ENCODE results near the gene TPPP2.
"Not testable (repeated sequence)": the region's sequence is repeated elsewhere in the genome, so short reads cannot be mapped to it uniquely, and the experiment has no call there.

Gene TPPP2

GRCh38 chr14:21029917-21030316 is at the start of gene TPPP2:
Gene TPPP2 (plus strand): TSS chr14:21030217. CDS start chr14:21030582, 365 bp downstream.
- H3K9ac ChIP-seq, result no peak within 1 kb of the TSS
- peaks cover 0 to 9% (median 0%) of the 10 kb centered on the region in 11 experiments; a peak in 5 of 22 replicates for H3K27me3 ChIP-seq
- H3K4me2 ChIP-seq, result no peak within 1 kb of the TSS

GRCh38 chr14:20980906-20981305 is 49.1 kb upstream of the TPPP2 start:
- Histone ChIP-seq H3K27me3 (no peaks in the 10 kb centered on the region), H3K27ac (no peak overlapping the region), H4K20me1 (no peaks in the 10 kb centered on the region), H3K4me1 (peaks cover 0 to 14% (median 5%) of the 10 kb centered on the region in 10 experiments; a peak in 10 of 20 replicates), H3K9ac (no peak overlapping the region), H3K36me3 (no peaks in the 10 kb centered on the region), H3K9me3 (replicated peaks in 1 of 11) (no peaks in the 10 kb centered on the region), H3K4me2 (no peak overlapping the region), H3K4me3 (no peak overlapping the region)
- no peak for TF ChIP-seq Cebpa-rat (IDR thresholded peaks at IDR 0.05)

More at GRCh38 chr14:21029917-21030316, at the start of gene TPPP2:
- no peak within 1 kb of the TSS for H3K4me3 ChIP-seq
- no peaks in the 10 kb centered on the region for H3K36me3 ChIP-seq
- no peaks in the 10 kb centered on the region for H4K20me1 ChIP-seq
- H3K9me3 ChIP-seq (replicated peaks in 1 of 11), result no peaks in the 10 kb centered on the region
- peaks cover 0 to 12% (median 5%) of the 10 kb centered on the region in 10 experiments; a peak in 9 of 20 replicates for H3K4me1 ChIP-seq
- TF ChIP-seq Cebpa-rat (IDR thresholded peaks at IDR 0.05), result no peak
- no peak within 1 kb of the TSS for H3K27ac ChIP-seq

GRCh38 chr14:20982646-20983369 is 47.2 kb upstream of the TPPP2 start:
- Histone ChIP-seq H3K9me3 (replicated peaks in 1 of 11) (no peaks in the 10 kb centered on the region), H3K4me2 (no peak overlapping the region), H3K36me3 (no peaks in the 10 kb centered on the region), H3K9ac (no peak overlapping the region), H3K4me1 (peaks cover 0 to 33% (median 10%) of the 10 kb centered on the region in 10 experiments; a peak in 10 of 20 replicates), H3K27me3 (no peaks in the 10 kb centered on the region), H4K20me1 (no peaks in the 10 kb centered on the region), H3K27ac (no peak overlapping the region), H3K4me3 (no peak overlapping the region)
- no peak for TF ChIP-seq Cebpa-rat (IDR thresholded peaks at IDR 0.05)

GRCh38 chr14:20985650-20986049 is 44.4 kb upstream of the TPPP2 start:
- H4K20me1 ChIP-seq; H3K27me3 ChIP-seq; H3K36me3 ChIP-seq; H3K9ac ChIP-seq; H3K9me3 ChIP-seq (replicated peaks in 1 of 11); H3K4me3 ChIP-seq: not testable (repeated sequence)
- peaks cover 9 to 51% (median 22%) of the 10 kb centered on the region in 10 experiments for H3K4me1 ChIP-seq
- peak overlapping the region in 3 of 11 experiments; percentile 26 to 71 (median 67); a peak in 6 of 22 replicates for H3K27ac ChIP-seq
- H3K4me2 ChIP-seq, result peak overlapping the region in 6 of 11 experiments; percentile 9 to 94 (median 52); a peak in 11 of 22 replicates

GRCh38 chr14:20986811-20987210 is 43.2 kb upstream of the TPPP2 start:
- no peak for TF ChIP-seq Cebpa-rat (IDR thresholded peaks at IDR 0.05)
- Histone ChIP-seq H4K20me1 (peaks cover 0 to 14% (median 3%) of the 10 kb centered on the region in 11 experiments; a peak in 4 of 22 replicates), H3K4me3 (no peak overlapping the region), H3K4me2 (peak overlapping the region in 5 of 11 experiments; percentile 42 to 94 (median 60); a peak in 10 of 22 replicates), H3K27me3 (no peaks in the 10 kb centered on the region), H3K9ac (peak overlapping the region in 1 of 11 experiments; percentile 31; a peak in 1 of 22 replicates), H3K4me1 (peaks cover 21 to 63% (median 34%) of the 10 kb centered on the region in 10 experiments), H3K36me3 (peaks cover under 1 to 8% (median 4%) of the 10 kb centered on the region in 11 experiments; a peak in 20 of 22 replicates), H3K9me3 (replicated peaks in 1 of 11) (no peaks in the 10 kb centered on the region), H3K27ac (peak overlapping the region in 4 of 11 experiments; percentile 26 to 71 (median 47); a peak in 7 of 22 replicates)

- TF ChIP-seq Cebpa-rat (IDR thresholded peaks at IDR 0.05), result no peak
- peak overlapping the region; percentile 46 to 85 (median 61); a peak in 20 of 22 replicates for H3K9ac ChIP-seq
- H3K4me2 ChIP-seq, result peak overlapping the region; percentile 72 to 97 (median 82)
- peak overlapping the region; percentile 35 to 94 (median 61); a peak in 19 of 20 replicates for H3K4me3 ChIP-seq
- peaks cover 0 to 22% (median 3%) of the 10 kb centered on the region in 11 experiments; a peak in 4 of 22 replicates for H4K20me1 ChIP-seq
- H3K27me3 ChIP-seq, result no peaks in the 10 kb centered on the region
- peaks cover 23 to 74% (median 39%) of the 10 kb centered on the region in 10 experiments for H3K4me1 ChIP-seq
- peak overlapping the region; percentile 39 to 72 (median 67); a peak in 19 of 22 replicates for H3K27ac ChIP-seq
- no peaks in the 10 kb centered on the region for H3K9me3 ChIP-seq (replicated peaks in 1 of 11)
- peaks cover 21 to 29% (median 25%) of the 10 kb centered on the region in 11 experiments for H3K36me3 ChIP-seq
Measured at GRCh38 chr14:20988717-20989470, 41.1 kb upstream of the TPPP2 start.

GRCh38 chr14:20989471-20989786 is 40.6 kb upstream of the TPPP2 start:
- peaks cover 23 to 74% (median 39%) of the 10 kb centered on the region in 10 experiments for H3K4me1 ChIP-seq
- peaks cover 27 to 34% (median 31%) of the 10 kb centered on the region in 11 experiments for H3K36me3 ChIP-seq
- no peaks in the 10 kb centered on the region for H3K9me3 ChIP-seq (replicated peaks in 1 of 11)
- H3K27me3 ChIP-seq, result no peaks in the 10 kb centered on the region
- H4K20me1 ChIP-seq, result peaks cover 0 to 22% (median 3%) of the 10 kb centered on the region in 11 experiments; a peak in 4 of 22 replicates
- H3K4me2 ChIP-seq, result peak overlapping the region; percentile 72 to 97 (median 82)
- H3K4me3 ChIP-seq, result peak overlapping the region; percentile 40 to 94 (median 72)
- no peak for TF ChIP-seq Cebpa-rat (IDR thresholded peaks at IDR 0.05)
- peak overlapping the region; percentile 39 to 79 (median 67); a peak in 19 of 22 replicates for H3K27ac ChIP-seq
- peak overlapping the region; percentile 46 to 85 (median 61); a peak in 20 of 22 replicates for H3K9ac ChIP-seq

GRCh38 chr14:20989787-20990600 is 40.0 kb upstream of the TPPP2 start, which contains the start of gene METTL17:
Gene METTL17 (plus strand): TSS chr14:20989980. CDS start chr14:20990003, 23 bp downstream.
- Histone ChIP-seq H4K20me1 (peaks cover 0 to 22% (median 5%) of the 10 kb centered on the region in 11 experiments; a peak in 4 of 22 replicates), H3K4me1 (peaks cover 23 to 70% (median 39%) of the 10 kb centered on the region in 10 experiments), H3K27me3 (no peaks in the 10 kb centered on the region), H3K27ac (peak within 1 kb of the TSS; percentile 39 to 82 (median 79); a peak in 21 of 22 replicates), H3K9ac (peak within 1 kb of the TSS; percentile 76 to 85 (median 81)), H3K4me3 (peak within 1 kb of the TSS; percentile 65 to 97 (median 90)), H3K4me2 (peak within 1 kb of the TSS; percentile 76 to 99 (median 93)), H3K36me3 (peaks cover 32 to 40% (median 36%) of the 10 kb centered on the region in 11 experiments), H3K9me3 (replicated peaks in 1 of 11) (no peaks in the 10 kb centered on the region)
- no peak for TF ChIP-seq Cebpa-rat (IDR thresholded peaks at IDR 0.05)
